Mononuclear cell (primary cell): ENCODE results near the gene ALS2CL. TPM values are rescaled to one million over a fixed set of nuclear protein-coding genes. Genes with fewer than 3 reads are reported as not detected.

Experiments
- H3K27me3 ChIP-seq: 2 replicates; pipeline ENCODE4 v1.6.0; 2011; ENCODE audit warnings: low read length, control low read depth; ENCODE audit not compliant: insufficient read depth
- H3K4me1 ChIP-seq: 2 replicates; pipeline ENCODE4 v1.5.1; 2011; ENCODE audit warnings: mild to moderate bottlenecking, low read length, control low read depth; ENCODE audit not compliant: insufficient read depth
- H3K4me3 ChIP-seq: 2 replicates; pipeline ENCODE4 v1.5.1; 2011; ENCODE audit warnings: mild to moderate bottlenecking, low read length, moderate library complexity
- H3K9me3 ChIP-seq: 2 replicates; pipeline ENCODE4 v1.5.1; 2011; ENCODE audit warnings: low read depth, mild to moderate bottlenecking, control low read depth, low read length
- total RNA-seq: library from RNA; depleted of rRNA; stranded (reverse); fragments of >200 nt; gene quantifications from one replicate; pipeline ENCODE4 v1.2.3, GENCODE V29; 2012

The ALS2CL gene
- total RNA-seq, 1 donor, result 5.4 TPM

GRCh38 chr3:46668591-46668990, 24.9 kb downstream of the ALS2CL start:
- no peaks in the 10 kb centered on the region for H3K27me3 ChIP-seq
- H3K4me1 ChIP-seq, result no peaks in the 10 kb centered on the region
- H3K9me3 ChIP-seq, result no peaks in the 10 kb centered on the region
- no peak overlapping the region for H3K4me3 ChIP-seq

- no peaks in the 10 kb centered on the region for H3K9me3 ChIP-seq
- H3K27me3 ChIP-seq, result no peaks in the 10 kb centered on the region
- H3K4me1 ChIP-seq, result no peaks in the 10 kb centered on the region
- H3K4me3 ChIP-seq, result no peak overlapping the region
These were observed 25.4 kb downstream of the ALS2CL start for GRCh38 chr3:46668116-46668515.

- no peak overlapping the region for H3K4me3 ChIP-seq
These were observed 25.8 kb downstream of the ALS2CL start for GRCh38 chr3:46667657-46668056.

GRCh38 chr3:46667061-46667621, 26.3 kb downstream of the ALS2CL start:
- Histone ChIP-seq H3K9me3 (no peaks in the 10 kb centered on the region), H3K27me3 (no peaks in the 10 kb centered on the region), H3K4me3 (no peak overlapping the region), H3K4me1 (no peaks in the 10 kb centered on the region)

More at GRCh38 chr3:46667657-46668056, 25.8 kb downstream of the ALS2CL start:
- Histone ChIP-seq H3K4me1 (no peaks in the 10 kb centered on the region), H3K27me3 (no peaks in the 10 kb centered on the region), H3K9me3 (no peaks in the 10 kb centered on the region)

- Histone ChIP-seq H3K4me3 (no peak overlapping the region), H3K9me3 (no peaks in the 10 kb centered on the region), H3K27me3 (no peaks in the 10 kb centered on the region), H3K4me1 (no peaks in the 10 kb centered on the region)
These were observed 27.0 kb downstream of the ALS2CL start for GRCh38 chr3:46666453-46666845.

GRCh38 chr3:46665763-46666452, 27.6 kb downstream of the ALS2CL start:
- Histone ChIP-seq H3K27me3 (no peaks in the 10 kb centered on the region), H3K9me3 (no peaks in the 10 kb centered on the region), H3K4me3 (no peak overlapping the region), H3K4me1 (no peaks in the 10 kb centered on the region)

- Histone ChIP-seq H3K4me3 (no peak overlapping the region), H3K27me3 (no peaks in the 10 kb centered on the region), H3K4me1 (no peaks in the 10 kb centered on the region), H3K9me3 (no peaks in the 10 kb centered on the region)
These were observed 28.3 kb downstream of the ALS2CL start for GRCh38 chr3:46664971-46665762.

GRCh38 chr3:46664188-46664970, 29.1 kb downstream of the ALS2CL start:
- no peaks in the 10 kb centered on the region for H3K4me1 ChIP-seq
- no peak overlapping the region for H3K4me3 ChIP-seq
- H3K9me3 ChIP-seq, result no peaks in the 10 kb centered on the region
- no peaks in the 10 kb centered on the region for H3K27me3 ChIP-seq

GRCh38 chr3:46663591-46664135, 29.8 kb downstream of the ALS2CL start:
- Histone ChIP-seq H3K4me1 (no peaks in the 10 kb centered on the region), H3K27me3 (no peaks in the 10 kb centered on the region), H3K9me3 (no peaks in the 10 kb centered on the region), H3K4me3 (no peak overlapping the region)

GRCh38 chr3:46662771-46663551, 30.5 kb downstream of the ALS2CL start:
- H3K9me3 ChIP-seq, result no peaks in the 10 kb centered on the region
- H3K27me3 ChIP-seq, result no peaks in the 10 kb centered on the region
- H3K4me3 ChIP-seq, result no peak overlapping the region
- H3K4me1 ChIP-seq, result no peaks in the 10 kb centered on the region

- Histone ChIP-seq H3K9me3 (no peaks in the 10 kb centered on the region), H3K4me1 (no peaks in the 10 kb centered on the region), H3K4me3 (no peak overlapping the region), H3K27me3 (no peaks in the 10 kb centered on the region)
These were observed 31.4 kb downstream of the ALS2CL start for GRCh38 chr3:46661776-46662766.

GRCh38 chr3:46660543-46661523, 32.6 kb downstream of the ALS2CL start:
- Histone ChIP-seq H3K4me1 (no peaks in the 10 kb centered on the region), H3K4me3 (no peak overlapping the region), H3K27me3 (no peaks in the 10 kb centered on the region), H3K9me3 (no peaks in the 10 kb centered on the region)
